Neuron (in vitro differentiated cells): Measurements from ENCODE around the gene PIK3CA.

Source experiments
- H2AFZ ChIP-seq: one replicate; pipeline ENCODE4 v1.6.1; 2013; ENCODE audit warnings: low read depth, mild to moderate bottlenecking, inconsistent platforms, low read length, moderate library complexity
- H3K27me3 ChIP-seq: one replicate; pipeline ENCODE4 v1.6.1; 2013; ENCODE audit warnings: low read length; ENCODE audit not compliant: insufficient read depth
- H3K36me3 ChIP-seq: one replicate; pipeline ENCODE4 v1.6.1; 2013; ENCODE audit warnings: low read length; ENCODE audit not compliant: insufficient read depth
- H3K4me1 ChIP-seq: one replicate; pipeline ENCODE4 v1.6.1; 2013; ENCODE audit warnings: low read length; ENCODE audit not compliant: insufficient read depth
- H3K4me3 ChIP-seq: 2 replicates; pipeline ENCODE4 v1.5.1; 2013; ENCODE audit warnings: mild to moderate bottlenecking, low read length, moderate library complexity
- H3K9me3 ChIP-seq: one replicate; pipeline ENCODE4 v1.6.1; 2013; ENCODE audit warnings: low read length

Gene PIK3CA

DNA sequence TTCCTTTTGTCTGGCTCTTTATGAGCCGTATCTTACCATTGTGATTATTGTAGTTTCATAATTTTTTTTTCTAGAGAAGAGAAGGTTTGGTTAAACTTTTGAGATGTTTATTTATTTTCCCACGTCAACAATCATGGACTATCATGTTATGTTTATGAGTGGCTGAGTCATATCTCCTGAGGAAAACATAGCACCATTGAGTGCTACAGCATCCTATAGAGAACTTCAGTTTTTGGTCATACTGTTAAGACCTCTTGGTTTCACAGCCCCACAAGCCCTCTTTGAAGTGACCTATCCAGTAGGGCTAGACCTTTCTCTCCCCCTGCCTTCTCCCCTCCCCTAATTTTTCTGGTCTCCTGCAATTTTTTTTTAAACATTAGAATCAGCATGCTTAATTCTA, 20.8 kb downstream of the PIK3CA start:
- H3K27me3 ChIP-seq = no peaks in the 10 kb centered on the region
- no peaks in the 10 kb centered on the region for H3K4me1 ChIP-seq
- no peaks in the 10 kb centered on the region for H3K36me3 ChIP-seq
- H3K4me3 ChIP-seq = no peak overlapping the region
- H3K9me3 ChIP-seq = no peaks in the 10 kb centered on the region
- no peak overlapping the region for H2AFZ ChIP-seq

DNA sequence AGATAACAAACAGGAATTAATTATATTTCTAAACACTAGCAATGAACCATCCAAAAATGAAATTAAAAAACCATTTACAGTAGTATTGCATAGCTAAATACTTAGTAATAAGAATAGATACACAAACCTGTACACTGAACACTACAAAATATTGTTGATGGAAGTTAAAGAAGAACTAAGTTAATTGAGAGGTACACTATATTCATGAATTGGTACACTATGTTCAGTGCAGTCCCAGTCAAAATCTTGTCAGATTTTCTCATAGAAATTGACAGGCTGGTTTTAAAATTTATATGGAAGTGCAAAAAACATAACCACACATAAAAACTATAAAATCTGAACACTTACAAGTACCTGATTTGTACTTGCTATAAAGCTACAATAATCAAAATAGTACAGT, 24.4 kb downstream of the PIK3CA start:
- no peaks in the 10 kb centered on the region for H3K27me3 ChIP-seq
- no peaks in the 10 kb centered on the region for H3K4me1 ChIP-seq
- H3K4me3 ChIP-seq = no peak overlapping the region
- H2AFZ ChIP-seq = no peak overlapping the region
- no peaks in the 10 kb centered on the region for H3K36me3 ChIP-seq
- no peaks in the 10 kb centered on the region for H3K9me3 ChIP-seq

DNA sequence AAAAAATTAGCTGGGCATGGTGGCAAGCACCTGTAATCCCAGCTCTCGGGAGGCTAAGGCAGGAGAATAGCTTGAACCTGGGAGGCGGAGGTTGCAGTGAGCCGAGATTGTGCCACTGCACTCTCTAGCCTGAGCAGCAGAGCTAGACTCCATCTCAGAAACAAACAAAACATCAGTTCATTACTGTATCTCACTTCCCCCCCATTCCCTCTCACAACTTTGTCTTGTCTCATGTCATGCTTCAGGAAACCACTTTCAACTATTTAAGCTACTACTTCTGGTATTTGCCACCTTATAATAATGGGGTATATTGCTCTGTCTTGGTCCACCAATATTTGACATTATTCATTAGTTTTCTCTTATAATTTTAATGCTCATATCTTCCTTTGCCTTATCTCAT, 26.2 kb downstream of the PIK3CA start:
- Histone ChIP-seq H3K36me3 (no peaks in the 10 kb centered on the region), H3K27me3 (no peaks in the 10 kb centered on the region), H2AFZ (no peak overlapping the region), H3K4me3 (no peak overlapping the region), H3K4me1 (no peaks in the 10 kb centered on the region), H3K9me3 (no peaks in the 10 kb centered on the region)

DNA sequence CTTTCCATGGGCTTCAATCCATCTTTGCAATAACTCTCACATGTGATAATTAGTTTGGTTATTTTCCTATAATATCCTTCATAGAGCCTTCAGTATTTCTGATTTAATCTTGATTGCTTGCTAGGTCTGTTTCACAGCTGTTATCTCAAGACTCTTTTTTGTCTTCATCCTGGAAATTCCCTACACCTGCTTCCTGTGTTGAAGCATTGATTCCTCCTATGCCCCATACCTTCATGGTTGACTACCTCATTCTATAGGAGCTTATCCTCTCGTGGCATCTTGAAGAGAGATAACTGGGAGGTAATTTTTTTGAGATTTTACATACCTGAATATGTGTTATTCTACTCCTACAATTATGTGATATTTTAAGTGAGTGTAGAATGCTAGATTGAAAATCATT, 26.7 kb downstream of the PIK3CA start:
- H3K4me3 ChIP-seq = no peak overlapping the region
- H3K27me3 ChIP-seq = no peaks in the 10 kb centered on the region
- H2AFZ ChIP-seq = no peak overlapping the region
- no peaks in the 10 kb centered on the region for H3K36me3 ChIP-seq
- no peaks in the 10 kb centered on the region for H3K9me3 ChIP-seq
- H3K4me1 ChIP-seq = no peaks in the 10 kb centered on the region

DNA sequence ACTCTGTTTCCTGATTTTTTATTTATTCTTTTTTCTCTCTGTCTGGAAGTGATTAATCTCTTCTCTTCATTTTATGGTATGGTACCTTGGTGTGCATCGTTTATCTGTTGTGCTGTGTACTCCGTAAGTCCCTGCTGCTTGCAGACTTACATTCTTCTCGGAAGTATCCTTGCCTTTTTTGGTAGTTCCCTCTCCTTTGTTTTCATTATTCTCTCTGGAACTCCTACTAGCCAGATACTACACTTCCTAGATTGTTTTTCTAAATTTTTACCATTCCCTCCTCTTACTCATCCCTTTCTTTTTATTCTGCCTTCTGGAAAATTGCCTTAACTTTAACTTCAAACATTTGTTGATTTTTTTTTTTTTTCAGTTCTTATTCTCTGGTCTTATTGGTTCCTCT, 27.2 kb downstream of the PIK3CA start:
- H3K4me3 ChIP-seq = no peak overlapping the region
- H3K4me1 ChIP-seq = no peaks in the 10 kb centered on the region
- no peaks in the 10 kb centered on the region for H3K36me3 ChIP-seq

DNA sequence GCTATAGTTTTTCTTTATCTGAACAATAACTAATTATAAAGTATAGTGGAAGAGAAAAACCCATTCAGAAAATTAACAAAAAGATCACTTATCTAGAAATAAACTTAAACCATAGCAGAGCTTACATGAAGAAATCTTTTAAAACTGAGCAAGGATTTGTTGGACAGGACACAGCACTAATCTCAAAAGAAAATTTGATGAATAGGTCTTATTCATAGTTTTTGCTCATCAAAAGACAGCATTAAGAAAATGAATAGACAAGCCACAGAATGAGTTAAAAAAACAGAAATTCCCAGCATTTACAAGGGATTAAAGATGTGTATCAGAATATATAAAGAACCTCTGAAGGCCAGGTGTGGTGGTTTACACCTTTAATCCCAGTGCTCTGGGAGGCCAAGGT, 29.5 kb downstream of the PIK3CA start:
- Histone ChIP-seq H3K4me1 (no peaks in the 10 kb centered on the region), H2AFZ (no peak overlapping the region), H3K9me3 (no peaks in the 10 kb centered on the region), H3K27me3 (no peaks in the 10 kb centered on the region), H3K36me3 (no peaks in the 10 kb centered on the region), H3K4me3 (no peak overlapping the region)

More for the DNA sequence above, 27.2 kb downstream of the PIK3CA start:
- H3K9me3 ChIP-seq = no peaks in the 10 kb centered on the region
- no peak overlapping the region for H2AFZ ChIP-seq
- no peaks in the 10 kb centered on the region for H3K27me3 ChIP-seq

DNA sequence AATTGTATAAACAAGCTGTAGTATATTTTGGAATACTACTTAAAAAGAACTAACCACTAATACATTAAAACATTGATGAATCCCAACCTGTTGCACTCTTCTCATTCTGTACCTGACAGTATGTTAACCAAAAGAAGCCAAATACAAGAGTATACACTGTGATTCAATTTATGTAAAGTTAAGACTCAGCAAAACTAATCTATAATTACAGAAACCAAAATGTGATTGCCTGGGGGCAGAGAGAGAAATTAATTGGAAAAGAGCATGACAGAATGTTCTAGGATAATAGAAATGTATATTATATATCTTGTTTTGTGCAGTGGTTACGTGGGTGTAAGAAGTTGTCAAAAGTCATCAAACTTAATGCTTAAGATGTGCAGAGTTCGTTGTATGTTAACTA, 31.1 kb downstream of the PIK3CA start:
- Histone ChIP-seq H2AFZ (no peak overlapping the region), H3K4me1 (no peaks in the 10 kb centered on the region), H3K27me3 (no peaks in the 10 kb centered on the region), H3K36me3 (no peaks in the 10 kb centered on the region), H3K9me3 (no peaks in the 10 kb centered on the region), H3K4me3 (no peak overlapping the region)

DNA sequence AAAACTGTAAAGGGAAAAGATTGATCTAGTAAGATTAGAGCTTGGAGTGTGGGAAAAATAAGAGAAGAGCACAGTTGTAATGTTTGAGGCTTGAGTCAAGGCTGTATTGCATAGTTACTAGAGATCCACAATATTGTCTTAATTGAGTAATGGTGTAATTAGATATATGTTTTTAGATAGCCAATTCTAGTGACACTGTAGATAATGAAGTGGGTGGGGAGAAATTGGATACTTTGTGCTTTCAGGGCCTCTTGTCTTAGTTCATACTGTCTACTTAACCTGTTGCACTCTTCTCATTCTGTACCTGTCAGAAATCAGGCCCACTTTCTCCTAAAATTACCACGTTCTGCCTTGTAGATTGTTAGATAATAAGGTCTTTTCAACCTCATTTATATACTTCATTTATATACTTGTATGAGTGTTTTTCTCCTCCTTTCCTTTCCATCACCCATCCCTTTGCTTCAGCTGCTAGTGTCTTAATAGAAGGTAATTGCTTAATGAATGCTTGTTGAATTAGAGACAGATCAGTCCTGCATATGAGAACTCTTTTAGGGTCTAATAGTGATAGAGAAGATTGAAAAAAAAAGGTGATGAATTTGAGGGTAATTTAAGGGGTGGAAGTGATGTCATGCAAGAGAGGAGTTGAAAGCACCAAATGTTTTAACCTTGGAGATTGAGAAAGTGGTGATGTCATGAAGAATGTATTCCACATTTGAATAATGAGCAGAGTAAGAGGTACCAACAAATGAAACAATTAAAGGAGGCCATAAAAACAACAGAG, 32.0 kb downstream of the PIK3CA start:
- H3K27me3 ChIP-seq = no peaks in the 10 kb centered on the region
- H2AFZ ChIP-seq = no peak overlapping the region
- H3K4me1 ChIP-seq = no peaks in the 10 kb centered on the region
- no peaks in the 10 kb centered on the region for H3K36me3 ChIP-seq
- no peak overlapping the region for H3K4me3 ChIP-seq
- no peaks in the 10 kb centered on the region for H3K9me3 ChIP-seq

DNA sequence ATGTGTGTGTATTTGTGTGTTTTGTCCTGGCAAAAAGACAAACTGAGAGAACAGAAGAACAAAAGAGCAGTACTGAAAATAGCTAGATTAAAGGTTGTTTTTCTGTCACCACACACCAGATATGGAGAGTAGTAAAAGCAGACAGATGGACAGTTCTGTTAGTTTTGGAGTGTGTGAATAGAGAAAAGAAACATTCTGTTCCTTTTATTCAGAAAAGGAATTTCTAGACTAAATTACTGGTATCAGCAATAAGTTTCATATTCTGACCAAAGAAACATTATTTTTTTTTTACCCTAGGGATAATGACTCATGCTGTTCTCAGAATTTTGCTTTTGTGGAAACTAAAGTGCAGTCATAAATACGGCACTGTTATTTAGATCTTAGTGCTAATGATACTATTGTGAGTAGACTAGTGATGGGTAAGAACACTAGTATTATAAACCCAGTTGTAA, 32.9 kb downstream of the PIK3CA start:
- Histone ChIP-seq H3K36me3 (no peaks in the 10 kb centered on the region), H3K27me3 (no peaks in the 10 kb centered on the region), H2AFZ (no peak overlapping the region), H3K4me1 (no peaks in the 10 kb centered on the region), H3K9me3 (no peaks in the 10 kb centered on the region), H3K4me3 (no peak overlapping the region)

DNA sequence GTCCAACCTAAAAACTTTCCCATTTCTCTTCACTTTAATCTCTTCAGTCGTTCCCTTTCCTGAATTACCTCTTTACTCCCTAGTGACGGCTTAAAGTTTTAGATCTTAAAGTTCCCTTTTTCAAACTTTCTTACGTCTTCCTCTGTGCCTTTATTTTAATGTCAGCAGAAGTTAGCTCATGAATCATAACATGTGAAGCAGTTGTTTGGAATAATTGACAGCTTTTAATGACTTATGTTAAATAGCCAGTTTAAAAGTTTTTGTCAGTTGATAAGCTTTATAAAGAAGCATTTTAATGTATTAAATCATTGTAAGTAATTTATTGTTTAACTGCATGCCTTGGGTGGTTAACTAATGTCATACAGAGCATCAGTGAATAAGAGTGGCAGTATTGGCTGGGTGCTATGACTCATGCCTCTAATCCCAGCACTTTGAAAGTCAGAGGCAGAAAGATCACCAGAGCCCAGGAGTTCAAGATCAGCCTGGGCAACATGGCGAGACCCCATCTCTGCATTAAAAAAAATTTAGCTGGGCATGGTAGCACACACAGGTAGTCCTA, 33.9 kb downstream of the PIK3CA start:
- Histone ChIP-seq H3K4me1 (no peaks in the 10 kb centered on the region), H3K9me3 (no peaks in the 10 kb centered on the region), H3K4me3 (no peak overlapping the region), H2AFZ (no peak overlapping the region), H3K27me3 (no peaks in the 10 kb centered on the region), H3K36me3 (no peaks in the 10 kb centered on the region)

DNA sequence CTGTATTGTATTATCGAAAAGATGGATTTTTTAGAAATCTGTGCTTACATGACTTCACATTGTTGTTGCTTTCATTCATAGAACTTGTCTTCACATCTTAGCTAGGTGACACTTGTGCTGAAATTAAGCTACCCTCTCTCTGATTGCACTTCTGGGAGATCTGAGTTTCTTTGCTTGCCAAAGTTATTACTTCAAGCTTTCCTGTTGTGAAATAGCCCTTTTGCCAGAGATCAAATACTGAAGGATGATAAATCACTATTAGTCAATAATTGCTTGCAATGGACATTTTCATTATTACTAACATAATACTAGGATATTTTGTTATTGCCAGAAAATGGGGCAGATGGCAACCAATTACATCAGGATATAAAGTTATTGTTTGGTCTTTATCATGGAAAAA, 34.7 kb downstream of the PIK3CA start:
- no peaks in the 10 kb centered on the region for H3K9me3 ChIP-seq
- no peaks in the 10 kb centered on the region for H3K27me3 ChIP-seq
- no peaks in the 10 kb centered on the region for H3K36me3 ChIP-seq
- no peak overlapping the region for H2AFZ ChIP-seq
- no peaks in the 10 kb centered on the region for H3K4me1 ChIP-seq
- H3K4me3 ChIP-seq = no peak overlapping the region

DNA sequence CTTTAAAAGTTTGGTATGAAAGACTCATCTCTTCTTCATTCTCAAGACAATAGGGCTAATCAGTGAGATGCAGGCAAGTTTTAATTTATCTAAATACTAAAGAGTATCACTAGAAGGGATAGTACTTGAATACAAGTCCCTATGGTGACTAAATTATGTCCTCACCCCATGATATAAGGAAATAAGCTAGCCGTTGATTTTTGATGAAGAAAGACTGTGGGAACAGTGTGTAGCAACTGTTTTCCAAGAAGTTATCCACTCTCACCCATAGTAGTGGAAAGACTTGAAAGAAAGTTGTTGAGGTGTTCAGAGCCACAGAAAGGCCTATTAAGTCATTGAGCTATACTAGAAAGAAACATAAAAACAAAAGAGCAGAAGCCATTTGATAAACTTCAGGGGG, 36.7 kb downstream of the PIK3CA start:
- no peak overlapping the region for H3K4me3 ChIP-seq
- H2AFZ ChIP-seq = no peak overlapping the region
- no peaks in the 10 kb centered on the region for H3K36me3 ChIP-seq
- H3K4me1 ChIP-seq = no peaks in the 10 kb centered on the region
- H3K27me3 ChIP-seq = no peaks in the 10 kb centered on the region
- H3K9me3 ChIP-seq = no peaks in the 10 kb centered on the region

DNA sequence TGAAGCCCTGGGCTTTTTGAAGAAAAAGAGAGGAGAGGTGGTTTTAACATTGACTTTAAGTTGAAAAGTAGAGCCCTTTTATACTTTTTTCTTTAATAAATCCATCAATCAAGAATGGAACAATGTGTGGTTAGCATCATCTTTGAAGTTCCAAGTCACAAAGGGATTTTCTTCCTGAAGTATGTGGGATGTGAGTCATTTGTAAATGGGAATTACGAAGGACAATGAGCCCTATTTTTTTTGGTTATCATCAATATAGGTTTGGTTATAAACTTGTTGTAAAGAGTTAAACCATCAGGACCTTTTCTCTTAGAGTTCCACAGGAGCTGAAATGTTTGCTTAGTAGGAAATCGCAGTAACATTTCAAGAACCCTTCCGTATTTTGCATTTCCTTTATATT, 38.3 kb downstream of the PIK3CA start:
- Histone ChIP-seq H3K36me3 (no peaks in the 10 kb centered on the region), H3K4me3 (no peak overlapping the region), H3K4me1 (no peaks in the 10 kb centered on the region), H2AFZ (no peak overlapping the region), H3K9me3 (no peaks in the 10 kb centered on the region), H3K27me3 (no peaks in the 10 kb centered on the region)

DNA sequence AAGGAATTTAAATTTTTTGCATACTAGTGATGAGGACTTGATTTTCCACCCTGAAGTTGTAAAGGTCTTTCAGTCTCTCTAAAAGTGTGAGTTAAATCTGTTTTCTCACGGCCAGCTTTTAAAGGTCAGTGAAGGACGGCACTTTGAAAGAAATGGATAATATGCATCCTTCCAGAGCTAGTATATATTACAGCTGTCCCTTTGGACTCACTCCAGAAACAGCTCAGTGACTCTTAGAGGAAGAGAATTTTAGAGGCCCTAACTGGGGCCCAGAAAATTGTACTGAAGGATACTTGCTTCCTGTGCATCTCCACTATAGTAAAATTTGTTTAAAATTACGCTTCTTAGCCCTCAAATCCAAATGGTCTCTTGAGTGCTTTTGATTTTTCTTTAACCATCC, 41.6 kb downstream of the PIK3CA start:
- Histone ChIP-seq H2AFZ (no peak overlapping the region), H3K4me3 (no peak overlapping the region), H3K9me3 (no peaks in the 10 kb centered on the region), H3K36me3 (no peaks in the 10 kb centered on the region), H3K4me1 (no peaks in the 10 kb centered on the region), H3K27me3 (no peaks in the 10 kb centered on the region)
